CD14-positive monocyte (primary cell): ENCODE results near the gene CTNNBL1. TPM values are rescaled to one million over a fixed set of nuclear protein-coding genes. Genes with fewer than 3 reads are reported as not detected.
A peak's percentile ranks its signal among the peaks of the same experiment; 100 is the strongest.

Experiments used
- DNase-seq, 3 donors: peaks; one replicate each; pipeline ENCODE4 v3.0.0-alpha.2; 2011 to 2022
- H2AFZ ChIP-seq: 2 replicates; pipeline ENCODE4 v1.6.0; 2012; ENCODE audit warnings: mild to moderate bottlenecking, low read depth, low read length, inconsistent platforms; ENCODE audit not compliant: insufficient read depth, poor library complexity, severe bottlenecking
- H3K27ac ChIP-seq, 2 donors: 1 replicate in 1 of 2; 2 replicates in 1 of 2; pipeline ENCODE4 v1.5.1; 2012 to 2013; ENCODE audit warnings: low read length in 2 of 2, control low read depth in 1 of 2, inconsistent platforms in 1 of 2, low read depth in 1 of 2, mild to moderate bottlenecking in 1 of 2
- H3K27me3 ChIP-seq, 2 donors: one replicate each; pipeline versions ENCODE4 v1.6.0 to v1.6.1; 2011 to 2013; ENCODE audit warnings: low read length in 2 of 2; ENCODE audit not compliant: control insufficient read depth in 2 of 2, insufficient read depth in 2 of 2
- H3K36me3 ChIP-seq, 2 donors: replicated peaks in 1 of 2; 1 replicate in 1 of 2; 2 replicates in 1 of 2; pipeline versions ENCODE4 v1.5.1 to v1.6.1; 2012 to 2013; ENCODE audit warnings: low read length in 2 of 2, control low read depth in 1 of 2, inconsistent platforms in 1 of 2, mild to moderate bottlenecking in 1 of 2; ENCODE audit not compliant: insufficient read depth in 2 of 2, control insufficient read depth in 1 of 2
- H3K4me1 ChIP-seq, 2 donors: 1 replicate in 1 of 2; 2 replicates in 1 of 2; pipeline versions ENCODE4 v1.5.1 to v1.6.1; 2012 to 2013; ENCODE audit warnings: low read length in 2 of 2, control low read depth in 1 of 2, inconsistent platforms in 1 of 2, mild to moderate bottlenecking in 1 of 2, moderate library complexity in 1 of 2; ENCODE audit not compliant: insufficient read depth in 2 of 2, control insufficient read depth in 1 of 2
- H3K4me2 ChIP-seq: replicated peaks from 2 replicates; pipeline ENCODE3; 2012; ENCODE audit warnings: low read length, moderate library complexity, mild to moderate bottlenecking; ENCODE audit not compliant: poor library complexity, severe bottlenecking; ENCODE audit errors: extremely low read depth
- H3K4me3 ChIP-seq, 3 experiments: fragments of 200-600 bp in 1 of 3; sonication (generic) in 1 of 3; replicated peaks in 1 of 3; 1 replicate in 2 of 3; 2 replicates in 1 of 3; pipeline ENCODE4 v1.5.1; 2011 to 2013; ENCODE audit warnings: low read length in 3 of 3, mild to moderate bottlenecking in 3 of 3, control low read depth in 2 of 3, low read depth in 2 of 3, inconsistent platforms in 1 of 3, moderate library complexity in 1 of 3
- H3K79me2 ChIP-seq: 2 replicates; pipeline ENCODE4 v1.6.0; 2012; ENCODE audit warnings: mild to moderate bottlenecking, control low read depth, inconsistent platforms, low read length, moderate library complexity; ENCODE audit not compliant: insufficient read depth
- H3K9ac ChIP-seq: 2 replicates; pipeline ENCODE4 v1.6.0; 2017; ENCODE audit warnings: low read length, mild to moderate bottlenecking; ENCODE audit not compliant: insufficient read depth, poor library complexity, severe bottlenecking
- H3K9me3 ChIP-seq, 2 donors: replicated peaks in 1 of 2; 1 replicate in 1 of 2; 2 replicates in 1 of 2; pipeline versions ENCODE4 v1.5.1 to v1.6.1; 2012 to 2013; ENCODE audit warnings: low read length in 2 of 2, control low read depth in 1 of 2; ENCODE audit not compliant: control insufficient read depth in 1 of 2, insufficient read depth in 1 of 2
- H4K20me1 ChIP-seq: 2 replicates; pipeline ENCODE4 v1.6.0; 2012; ENCODE audit warnings: mild to moderate bottlenecking, low read length, control low read depth, moderate library complexity; ENCODE audit not compliant: insufficient read depth
- H3K27ac Mint-ChIP-seq, 7 donors: one replicate each; pipeline ENCODE4 v1.8.0; 2020; ENCODE audit warnings: mild to moderate bottlenecking in 7 of 7, mixed read lengths in 7 of 7, moderate library complexity in 6 of 7, inconsistent platforms in 2 of 7
- H3K27me3 Mint-ChIP-seq, 3 donors: one replicate each; pipeline ENCODE4 v1.8.0; 2021 to 2022; ENCODE audit warnings: low read depth in 3 of 3, mild to moderate bottlenecking in 3 of 3, mixed read lengths in 3 of 3, moderate library complexity in 3 of 3, inconsistent platforms in 1 of 3
- H3K36me3 Mint-ChIP-seq, 2 donors: one replicate each; pipeline ENCODE4 v1.8.0; 2020; ENCODE audit warnings: mixed read lengths in 2 of 2, inconsistent platforms in 1 of 2, mild to moderate bottlenecking in 1 of 2
- H3K4me1 Mint-ChIP-seq: one replicate; pipeline ENCODE4 v1.8.0; 2020; ENCODE audit warnings: mild to moderate bottlenecking, mixed read lengths
- H3K4me3 Mint-ChIP-seq, 2 donors: one replicate each; pipeline ENCODE4 v1.8.0; 2020; ENCODE audit warnings: mild to moderate bottlenecking in 2 of 2, mixed read lengths in 2 of 2, moderate library complexity in 1 of 2
- H3K9me3 Mint-ChIP-seq, 7 donors: one replicate each; pipeline ENCODE4 v1.8.0; 2020 to 2022; ENCODE audit warnings: mixed read lengths in 7 of 7, mild to moderate bottlenecking in 6 of 7, moderate library complexity in 6 of 7, inconsistent platforms in 2 of 7
- CTCF ChIP-seq: fragments of 200-600 bp; IDR thresholded peaks from one replicate; pipeline ENCODE4 v1.8.0; 2022; ENCODE audit warnings: antibody characterized with exemption, mild to moderate bottlenecking
- WGBS: methylation state at CpG from one replicate; pipeline ENCODE4 v1.1.5; 2013; ENCODE audit warnings: missing lambda C conversion rate; ENCODE audit not compliant: insufficient coverage; 5-methylcytosine and 5-hydroxymethylcytosine counted together
- intact Hi-C, 2 donors: fragments of 100-400 bp; cut with micrococcal nuclease; formaldehyde crosslinking; loops; one replicate each; pipeline versions ENCODE4 v1.15.0 to v1.15.1; 2023
- polyA plus RNA-seq, 3 donors: library from polyadenylated mRNA; depleted of rRNA in 1 of 3; unstranded in 2 of 3; stranded (reverse) in 1 of 3; fragments of 300-500 nt in 2 of 3; fragments of >200 nt in 1 of 3; fragmentation: Illumina TruSeq in 2 of 3; gene quantifications; 1 replicate in 2 of 3; 2 replicates in 1 of 3; pipeline ENCODE4 v1.2.3, GENCODE V29; 2012 to 2021

CTNNBL1 gene
- polyA plus RNA-seq, 3 donors, result 35.5 to 83.2 (median 77.3) TPM

GRCh38 chr20:37920679-37921322 lies 227.0 kb downstream of the CTNNBL1 start:
- H3K79me2 ChIP-seq, result no peaks in the 10 kb centered on the region
- DNase-seq, result no peak
- Mint-ChIP-seq H3K36me3 (no peaks in the 10 kb centered on the region), H3K4me1 (no peaks in the 10 kb centered on the region), H3K27ac (no peak overlapping the region), H3K9me3 (peaks cover 0 to 9% (median under 1%) of the 10 kb centered on the region in 7 donors), H3K4me3 (no peak overlapping the region), H3K27me3 (peaks cover 41 to 63% (median 41%) of the 10 kb centered on the region in 3 donors)
- no peak overlapping the region for H3K27ac ChIP-seq
- no peak overlapping the region for H2AFZ ChIP-seq
- no peaks in the 10 kb centered on the region for H3K4me1 ChIP-seq
- H3K27me3 ChIP-seq, result peaks cover 10 to 39% of the 10 kb centered on the region in 2 donors
- no peak overlapping the region for H3K9ac ChIP-seq
- no peak overlapping the region for H3K4me2 ChIP-seq
- no peak overlapping the region for H3K4me3 ChIP-seq
- intact Hi-C loops, result no loop called here
- no peaks in the 10 kb centered on the region for H4K20me1 ChIP-seq
- WGBS, result 83% methylated on average over 1 of the region's 1 CpG
- H3K9me3 ChIP-seq, result no peaks in the 10 kb centered on the region
- H3K36me3 ChIP-seq, result no peaks in the 10 kb centered on the region
- TF ChIP-seq CTCF, result no peak

GRCh38 chr20:37921341-37921929 lies 227.6 kb downstream of the CTNNBL1 start:
- Histone ChIP-seq H3K4me3 (no peak overlapping the region), H4K20me1 (no peaks in the 10 kb centered on the region), H3K4me1 (no peaks in the 10 kb centered on the region), H3K27me3 (peaks cover 4 to 33% of the 10 kb centered on the region in 2 donors), H3K79me2 (no peaks in the 10 kb centered on the region), H3K9ac (no peak overlapping the region), H3K4me2 (no peak overlapping the region), H3K9me3 (no peaks in the 10 kb centered on the region), H2AFZ (no peak overlapping the region), H3K36me3 (no peaks in the 10 kb centered on the region), H3K27ac (no peak overlapping the region)
- no peak for TF ChIP-seq CTCF
- intact Hi-C loops, result no loop called here
- H3K27ac Mint-ChIP-seq, result peak overlapping the region in 1 of 7 donors; percentile 17
- no peak overlapping the region for H3K4me3 Mint-ChIP-seq
- no peaks in the 10 kb centered on the region for H3K36me3 Mint-ChIP-seq
- peaks cover 0 to 8% (median 0%) of the 10 kb centered on the region in 7 donors for H3K9me3 Mint-ChIP-seq
- no peak for DNase-seq
- peaks cover 34 to 56% (median 35%) of the 10 kb centered on the region in 3 donors for H3K27me3 Mint-ChIP-seq
- 67% methylated on average over 1 of the region's 6 CpGs for WGBS
- H3K4me1 Mint-ChIP-seq, result no peaks in the 10 kb centered on the region

Other genes starting within 250 kb of the CTNNBL1 start
- gene NNAT, start 172.8 kb upstream of the CTNNBL1 start, polyA plus RNA-seq, result not detected
- gene BLCAP, start 166.2 kb upstream of the CTNNBL1 start, polyA plus RNA-seq, result 10 to 100 TPM; 45.3 to 54.5 (median 53.3) TPM
- not detected for gene VSTM2L, start 209.1 kb downstream of the CTNNBL1 start, polyA plus RNA-seq